ENCODE data around the gene ARHGAP30. TPM values are rescaled to one million over a fixed set of nuclear protein-coding genes. Genes with fewer than 3 reads are reported as not detected.
A peak's percentile ranks its signal among the peaks of the same experiment; 100 is the strongest.

ARHGAP30 gene
- polyA plus RNA-seq, 1 donor = 5.7 TPM

- Histone ChIP-seq H3K36me3 (ENCODE audit: control insufficient read depth, insufficient read depth, low read length) (no peaks in the 10 kb centered on the region), H3K9me3 (ENCODE audit: control insufficient read depth, low read depth, low read length) (no peaks in the 10 kb centered on the region), H3K4me1 (ENCODE audit: control insufficient read depth, insufficient read depth, low read length) (peaks cover 15% of the 10 kb centered on the region), H3K27me3 (ENCODE audit: control insufficient read depth, insufficient read depth, low read length) (no peaks in the 10 kb centered on the region), H3K27ac (ENCODE audit: low read length) (no peak overlapping the region), H3K4me3 (ENCODE audit: low read length) (no peak overlapping the region)
- 86% methylated on average over 2 of the region's 3 CpGs for WGBS (ENCODE audit: insufficient coverage, low lambda C conversion rate)
- DNase-seq = no peak
Measured at GRCh38 chr1:161090617-161091016, 20.9 kb upstream of the ARHGAP30 start.

- no peak overlapping the region for H3K27ac ChIP-seq (ENCODE audit: low read length)
- no peaks in the 10 kb centered on the region for H3K27me3 ChIP-seq (ENCODE audit: control insufficient read depth, insufficient read depth, low read length)
- no peaks in the 10 kb centered on the region for H3K9me3 ChIP-seq (ENCODE audit: control insufficient read depth, low read depth, low read length)
- WGBS (ENCODE audit: insufficient coverage, low lambda C conversion rate) = no CpG with 5 or more reads among the region's 5 CpGs
- no peak overlapping the region for H3K4me3 ChIP-seq (ENCODE audit: low read length)
- H3K36me3 ChIP-seq (ENCODE audit: control insufficient read depth, insufficient read depth, low read length) = no peaks in the 10 kb centered on the region
- no peak for DNase-seq
- H3K4me1 ChIP-seq (ENCODE audit: control insufficient read depth, insufficient read depth, low read length) = peaks cover 18% of the 10 kb centered on the region
Measured at GRCh38 chr1:161089938-161090337, 20.2 kb upstream of the ARHGAP30 start.

GRCh38 chr1:161089251-161089924, 19.7 kb upstream of the ARHGAP30 start, which contains the start of gene NECTIN4:
Gene NECTIN4, minus strand, starts transcription at chr1:161089558. Its CDS starts 262 bp downstream, at chr1:161089296.
- peak; percentile 57 to 73 for DNase-seq
- Histone ChIP-seq H3K4me1 (ENCODE audit: control insufficient read depth, insufficient read depth, low read length) (peaks cover 23% of the 10 kb centered on the region), H3K4me3 (ENCODE audit: low read length) (no peak within 1 kb of the TSS), H3K36me3 (ENCODE audit: control insufficient read depth, insufficient read depth, low read length) (no peaks in the 10 kb centered on the region), H3K9me3 (ENCODE audit: control insufficient read depth, low read depth, low read length) (no peaks in the 10 kb centered on the region), H3K27me3 (ENCODE audit: control insufficient read depth, insufficient read depth, low read length) (no peaks in the 10 kb centered on the region), H3K27ac (ENCODE audit: low read length) (no peak within 1 kb of the TSS)
- no CpG with 5 or more reads among the region's 22 CpGs for WGBS (ENCODE audit: insufficient coverage, low lambda C conversion rate)

GRCh38 chr1:161088587-161089110, 19.0 kb upstream of the ARHGAP30 start:
- no peak overlapping the region for H3K4me3 ChIP-seq (ENCODE audit: low read length)
- H3K27ac ChIP-seq (ENCODE audit: low read length) = no peak overlapping the region
- no peaks in the 10 kb centered on the region for H3K9me3 ChIP-seq (ENCODE audit: control insufficient read depth, low read depth, low read length)
- no peaks in the 10 kb centered on the region for H3K36me3 ChIP-seq (ENCODE audit: control insufficient read depth, insufficient read depth, low read length)
- no peak for DNase-seq
- WGBS (ENCODE audit: insufficient coverage, low lambda C conversion rate) = no CpG with 5 or more reads among the region's 3 CpGs
- peaks cover 31% of the 10 kb centered on the region for H3K4me1 ChIP-seq (ENCODE audit: control insufficient read depth, insufficient read depth, low read length)
- H3K27me3 ChIP-seq (ENCODE audit: control insufficient read depth, insufficient read depth, low read length) = no peaks in the 10 kb centered on the region

GRCh38 chr1:161086457-161086856, 16.8 kb upstream of the ARHGAP30 start:
- Histone ChIP-seq H3K27me3 (ENCODE audit: control insufficient read depth, insufficient read depth, low read length) (no peaks in the 10 kb centered on the region), H3K4me3 (ENCODE audit: low read length) (no peak overlapping the region), H3K27ac (ENCODE audit: low read length) (no peak overlapping the region), H3K9me3 (ENCODE audit: control insufficient read depth, low read depth, low read length) (no peaks in the 10 kb centered on the region), H3K36me3 (ENCODE audit: control insufficient read depth, insufficient read depth, low read length) (no peaks in the 10 kb centered on the region), H3K4me1 (ENCODE audit: control insufficient read depth, insufficient read depth, low read length) (peaks cover 41% of the 10 kb centered on the region)
- no CpG with 5 or more reads among the region's 4 CpGs for WGBS (ENCODE audit: insufficient coverage, low lambda C conversion rate)
- no peak for DNase-seq

GRCh38 chr1:161085165-161085564, 15.5 kb upstream of the ARHGAP30 start:
- H3K27ac ChIP-seq (ENCODE audit: low read length) = no peak overlapping the region
- H3K9me3 ChIP-seq (ENCODE audit: control insufficient read depth, low read depth, low read length) = no peaks in the 10 kb centered on the region
- H3K4me1 ChIP-seq (ENCODE audit: control insufficient read depth, insufficient read depth, low read length) = peaks cover 41% of the 10 kb centered on the region
- no peak for DNase-seq
- peaks cover 2% of the 10 kb centered on the region for H3K27me3 ChIP-seq (ENCODE audit: control insufficient read depth, insufficient read depth, low read length)
- no CpG with 5 or more reads among the region's 2 CpGs for WGBS (ENCODE audit: insufficient coverage, low lambda C conversion rate)
- H3K4me3 ChIP-seq (ENCODE audit: low read length) = no peak overlapping the region
- no peaks in the 10 kb centered on the region for H3K36me3 ChIP-seq (ENCODE audit: control insufficient read depth, insufficient read depth, low read length)

GRCh38 chr1:161084597-161084988, 14.9 kb upstream of the ARHGAP30 start:
- no peaks in the 10 kb centered on the region for H3K36me3 ChIP-seq (ENCODE audit: control insufficient read depth, insufficient read depth, low read length)
- peaks cover 2% of the 10 kb centered on the region for H3K9me3 ChIP-seq (ENCODE audit: control insufficient read depth, low read depth, low read length)
- peaks cover 37% of the 10 kb centered on the region for H3K4me1 ChIP-seq (ENCODE audit: control insufficient read depth, insufficient read depth, low read length)
- H3K4me3 ChIP-seq (ENCODE audit: low read length) = no peak overlapping the region
- WGBS (ENCODE audit: insufficient coverage, low lambda C conversion rate) = no CpG with 5 or more reads among the region's 1 CpG
- peaks cover 8% of the 10 kb centered on the region for H3K27me3 ChIP-seq (ENCODE audit: control insufficient read depth, insufficient read depth, low read length)
- H3K27ac ChIP-seq (ENCODE audit: low read length) = no peak overlapping the region
- DNase-seq = no peak

GRCh38 chr1:161083748-161084596, 14.3 kb upstream of the ARHGAP30 start:
- H3K27ac ChIP-seq (ENCODE audit: low read length) = peak overlapping the region; percentile 57
- H3K27me3 ChIP-seq (ENCODE audit: control insufficient read depth, insufficient read depth, low read length) = peaks cover 14% of the 10 kb centered on the region
- peak; percentile 29 to 52 for DNase-seq
- H3K4me3 ChIP-seq (ENCODE audit: low read length) = no peak overlapping the region
- H3K4me1 ChIP-seq (ENCODE audit: control insufficient read depth, insufficient read depth, low read length) = peaks cover 32% of the 10 kb centered on the region
- no peaks in the 10 kb centered on the region for H3K36me3 ChIP-seq (ENCODE audit: control insufficient read depth, insufficient read depth, low read length)
- H3K9me3 ChIP-seq (ENCODE audit: control insufficient read depth, low read depth, low read length) = peaks cover 5% of the 10 kb centered on the region
- 20% methylated on average over 1 of the region's 10 CpGs for WGBS (ENCODE audit: insufficient coverage, low lambda C conversion rate)

- peak; percentile 93 to 95 for DNase-seq
- WGBS (ENCODE audit: insufficient coverage, low lambda C conversion rate) = no CpG with 5 or more reads among the region's 8 CpGs
- Histone ChIP-seq H3K27ac (ENCODE audit: low read length) (peak overlapping the region; percentile 78), H3K36me3 (ENCODE audit: control insufficient read depth, insufficient read depth, low read length) (no peaks in the 10 kb centered on the region), H3K9me3 (ENCODE audit: control insufficient read depth, low read depth, low read length) (peaks cover 5% of the 10 kb centered on the region), H3K4me1 (ENCODE audit: control insufficient read depth, insufficient read depth, low read length) (peaks cover 32% of the 10 kb centered on the region), H3K4me3 (ENCODE audit: low read length) (no peak overlapping the region), H3K27me3 (ENCODE audit: control insufficient read depth, insufficient read depth, low read length) (peaks cover 15% of the 10 kb centered on the region)
Measured at GRCh38 chr1:161082996-161083747, 13.5 kb upstream of the ARHGAP30 start.

GRCh38 chr1:161082483-161082882, 12.8 kb upstream of the ARHGAP30 start:
- WGBS (ENCODE audit: insufficient coverage, low lambda C conversion rate) = no CpG with 5 or more reads among the region's 2 CpGs
- Histone ChIP-seq H3K9me3 (ENCODE audit: control insufficient read depth, low read depth, low read length) (peaks cover 5% of the 10 kb centered on the region), H3K4me3 (ENCODE audit: low read length) (no peak overlapping the region), H3K4me1 (ENCODE audit: control insufficient read depth, insufficient read depth, low read length) (peaks cover 32% of the 10 kb centered on the region), H3K27ac (ENCODE audit: low read length) (no peak overlapping the region), H3K27me3 (ENCODE audit: control insufficient read depth, insufficient read depth, low read length) (peaks cover 15% of the 10 kb centered on the region), H3K36me3 (ENCODE audit: control insufficient read depth, insufficient read depth, low read length) (no peaks in the 10 kb centered on the region)
- DNase-seq = no peak

Data from large intestine (tissue), 3 donors.